Left lobe of liver (tissue), 2 donors: ENCODE measurements around the gene MAX. TPM values are rescaled to one million over a fixed set of nuclear protein-coding genes. Genes with fewer than 3 reads are reported as not detected.

Source experiments
- ATAC-seq: fragments of 200-7000 bp; cut with Tn5 transposase; one replicate; pipeline ENCODE4 v1.9.1; 2020; ENCODE audit warnings: mild to moderate bottlenecking, moderate library complexity
- DNase-seq: peaks from one replicate; pipeline ENCODE4 v3.0.0-alpha.2; 2020; ENCODE audit warnings: low spot score
- total RNA-seq: library from RNA; stranded (reverse); gene quantifications from one replicate; pipeline ENCODE4 v1.2.1, GENCODE V29; 2021
- donor health status: DM: no; HTN: no; CAD: no; lungs with moderate emphysema.
- donor health status: DM: no; HTN: yes; CAD: no.

Gene MAX
- 32.3 TPM for total RNA-seq

- DNase-seq (peak; percentile 99), ATAC-seq (peak; percentile 91)
Measured at GRCh38 chr14:65102441-65103149, at the start of gene MAX. Gene MAX (minus strand): TSS chr14:65102517. CDS start chr14:65102339, 178 bp downstream.

GRCh38 chr14:65151609-65151956 is 49.3 kb upstream of the MAX start:
- peak; percentile 41 for ATAC-seq
- no peak for DNase-seq

GRCh38 chr14:65150898-65151608 is 48.7 kb upstream of the MAX start:
- ATAC-seq (no peak), DNase-seq (no peak)

GRCh38 chr14:65149116-65149515 is 46.8 kb upstream of the MAX start:
- DNase-seq (no peak), ATAC-seq (no peak)

GRCh38 chr14:65144170-65144569 is 41.9 kb upstream of the MAX start:
- ATAC-seq (no peak), DNase-seq (peak; percentile 28)

- DNase-seq, result no peak
- ATAC-seq, result no peak
Measured at GRCh38 chr14:65142914-65143625, 40.8 kb upstream of the MAX start.

GRCh38 chr14:65142429-65142828 is 40.1 kb upstream of the MAX start:
- ATAC-seq (no peak), DNase-seq (no peak)

GRCh38 chr14:65141523-65141922 is 39.2 kb upstream of the MAX start:
- DNase-seq (no peak), ATAC-seq (no peak)

- ATAC-seq, result no peak
Measured at GRCh38 chr14:65137648-65138307, 35.5 kb upstream of the MAX start.

GRCh38 chr14:65134651-65135579 is 32.6 kb upstream of the MAX start:
- DNase-seq, result no peak
- no peak for ATAC-seq

More at GRCh38 chr14:65137648-65138307, 35.5 kb upstream of the MAX start:
- DNase-seq, result no peak

GRCh38 chr14:65132855-65133254 is 30.5 kb upstream of the MAX start:
- ATAC-seq, result no peak

GRCh38 chr14:65131301-65131701 is 29.0 kb upstream of the MAX start:
- ATAC-seq (no peak), DNase-seq (no peak)

More at GRCh38 chr14:65132855-65133254, 30.5 kb upstream of the MAX start:
- no peak for DNase-seq

- ATAC-seq (no peak), DNase-seq (no peak)
Measured at GRCh38 chr14:65128096-65128495, 25.8 kb upstream of the MAX start.

- no peak for ATAC-seq
- no peak for DNase-seq
Measured at GRCh38 chr14:65117769-65118745, 15.7 kb upstream of the MAX start.

GRCh38 chr14:65115615-65116014 is 13.3 kb upstream of the MAX start:
- ATAC-seq, result no peak
- DNase-seq, result no peak

- ATAC-seq (no peak), DNase-seq (no peak)
Measured at GRCh38 chr14:65110525-65110924, 8.2 kb upstream of the MAX start.

- ATAC-seq, result no peak
Measured at GRCh38 chr14:65109357-65109756, 7.0 kb upstream of the MAX start.

GRCh38 chr14:65107200-65107599 is 4.9 kb upstream of the MAX start:
- DNase-seq (no peak), ATAC-seq (no peak)

More at GRCh38 chr14:65109357-65109756, 7.0 kb upstream of the MAX start:
- no peak for DNase-seq

- DNase-seq, result no peak
- ATAC-seq, result no peak
Measured at GRCh38 chr14:65106736-65107135, 4.4 kb upstream of the MAX start.
